GM18498 (cell line): ENCODE measurements around the gene HCAR2.
"Not testable (repeated sequence)": the region's sequence is repeated elsewhere in the genome, so short reads cannot be mapped to it uniquely, and the experiment has no call there.

Experiments
- ATAC-seq: cut with Tn5 transposase; IDR thresholded peaks from one replicate; pipeline ENCODE4 v1.9.1; 2021; ENCODE audit warnings: mild to moderate bottlenecking, moderate library complexity; ENCODE audit not compliant: unreplicated experiment

The HCAR2 gene

GRCh38 chr12:122721057-122721545, 17.9 kb upstream of the HCAR2 start:
- ATAC-seq: no peak

GRCh38 chr12:122716658-122717057, 13.5 kb upstream of the HCAR2 start, which contains the start of gene HCAR3:
TSS of gene HCAR3 (minus strand) at chr12:122716811. CDS start at chr12:122716737, 74 bp downstream.
- not testable (repeated sequence) for ATAC-seq

GRCh38 chr12:122715211-122715610, 12.1 kb upstream of the HCAR2 start:
- not testable (repeated sequence) for ATAC-seq

GRCh38 chr12:122713491-122714188, 10.5 kb upstream of the HCAR2 start:
- not testable (repeated sequence) for ATAC-seq

GRCh38 chr12:122711266-122711665, 8.1 kb upstream of the HCAR2 start:
- ATAC-seq: not testable (repeated sequence)

GRCh38 chr12:122710341-122710740, 7.2 kb upstream of the HCAR2 start:
- not testable (repeated sequence) for ATAC-seq

- ATAC-seq: not testable (repeated sequence)
These were observed 6.1 kb upstream of the HCAR2 start for GRCh38 chr12:122709287-122709686.

- ATAC-seq: not testable (repeated sequence)
These were observed 684 bp upstream of the HCAR2 start for GRCh38 chr12:122703841-122704240.

- not testable (repeated sequence) for ATAC-seq
These were observed 1.7 kb downstream of the HCAR2 start for GRCh38 chr12:122701481-122701880.

GRCh38 chr12:122700038-122700710, 3.0 kb downstream of the HCAR2 start:
- not testable (repeated sequence) for ATAC-seq

- ATAC-seq: not testable (repeated sequence)
These were observed 6.2 kb downstream of the HCAR2 start for GRCh38 chr12:122696922-122697321.

GRCh38 chr12:122691566-122691965, 11.6 kb downstream of the HCAR2 start:
- no peak for ATAC-seq

GRCh38 chr12:122688291-122688690, 14.9 kb downstream of the HCAR2 start:
- ATAC-seq: no peak

- no peak for ATAC-seq
These were observed 16.1 kb downstream of the HCAR2 start for GRCh38 chr12:122687086-122687485.

GRCh38 chr12:122686538-122686937, 16.6 kb downstream of the HCAR2 start:
- no peak for ATAC-seq

GRCh38 chr12:122684297-122684813, 18.8 kb downstream of the HCAR2 start:
- no peak for ATAC-seq

- ATAC-seq: no peak
These were observed 21.3 kb downstream of the HCAR2 start for GRCh38 chr12:122681814-122682213.

GRCh38 chr12:122680989-122681388, 22.2 kb downstream of the HCAR2 start:
- ATAC-seq: not testable (repeated sequence)

- ATAC-seq: not testable (repeated sequence)
These were observed 26.4 kb downstream of the HCAR2 start for GRCh38 chr12:122676781-122677180.

- ATAC-seq: not testable (repeated sequence)
These were observed 27.1 kb downstream of the HCAR2 start for GRCh38 chr12:122676015-122676414.

GRCh38 chr12:122672515-122672914, 30.6 kb downstream of the HCAR2 start:
- no peak for ATAC-seq
